GM12874 (cell line): ENCODE data around the gene ARFRP1.

Source experiments
- CTCF ChIP-seq: IDR thresholded peaks from 2 replicates; pipeline ENCODE4 v1.5.1; 2011; ENCODE audit warnings: low read depth, mild to moderate bottlenecking, control low read depth, low read length, moderate library complexity; ENCODE audit not compliant: insufficient read depth

The ARFRP1 gene

GRCh38 chr20:63741676-63742380, 34.1 kb upstream of the ARFRP1 start:
- TF ChIP-seq CTCF = no peak

GRCh38 chr20:63741354-63741675, 33.5 kb upstream of the ARFRP1 start:
- TF ChIP-seq CTCF = no peak

- TF ChIP-seq CTCF = no peak
Observed at GRCh38 chr20:63740627-63741353, 33.0 kb upstream of the ARFRP1 start.

- TF ChIP-seq CTCF = no peak
Observed at GRCh38 chr20:63740070-63740626, 32.4 kb upstream of the ARFRP1 start.

- no peak for TF ChIP-seq CTCF
Observed at GRCh38 chr20:63739130-63740069, 31.6 kb upstream of the ARFRP1 start, which contains the start of gene SLC2A4RG. SLC2A4RG (plus strand) TSS chr20:63739776; CDS start chr20:63739913, 137 bp downstream.

- TF ChIP-seq CTCF = no peak
Observed at GRCh38 chr20:63738687-63739129, 30.9 kb upstream of the ARFRP1 start.
